CD4-positive, alpha-beta T cell treated with Interleukin-15 for 4 hours (primary cell): ENCODE measurements around the gene MRPS34.

Experiments
- DNase-seq: peaks from one replicate; pipeline ENCODE4 v3.0.0-alpha.2; 2020; ENCODE audit warnings: low spot score

MRPS34 gene

GRCh38 chr16:1727651-1728624 is 45.0 kb downstream of the MRPS34 start:
- DNase-seq, result no peak

GRCh38 chr16:1726661-1727502 is 46.1 kb downstream of the MRPS34 start:
- DNase-seq, result no peak

- no peak for DNase-seq
Observed at GRCh38 chr16:1724491-1724890, 48.4 kb downstream of the MRPS34 start.

DNA sequence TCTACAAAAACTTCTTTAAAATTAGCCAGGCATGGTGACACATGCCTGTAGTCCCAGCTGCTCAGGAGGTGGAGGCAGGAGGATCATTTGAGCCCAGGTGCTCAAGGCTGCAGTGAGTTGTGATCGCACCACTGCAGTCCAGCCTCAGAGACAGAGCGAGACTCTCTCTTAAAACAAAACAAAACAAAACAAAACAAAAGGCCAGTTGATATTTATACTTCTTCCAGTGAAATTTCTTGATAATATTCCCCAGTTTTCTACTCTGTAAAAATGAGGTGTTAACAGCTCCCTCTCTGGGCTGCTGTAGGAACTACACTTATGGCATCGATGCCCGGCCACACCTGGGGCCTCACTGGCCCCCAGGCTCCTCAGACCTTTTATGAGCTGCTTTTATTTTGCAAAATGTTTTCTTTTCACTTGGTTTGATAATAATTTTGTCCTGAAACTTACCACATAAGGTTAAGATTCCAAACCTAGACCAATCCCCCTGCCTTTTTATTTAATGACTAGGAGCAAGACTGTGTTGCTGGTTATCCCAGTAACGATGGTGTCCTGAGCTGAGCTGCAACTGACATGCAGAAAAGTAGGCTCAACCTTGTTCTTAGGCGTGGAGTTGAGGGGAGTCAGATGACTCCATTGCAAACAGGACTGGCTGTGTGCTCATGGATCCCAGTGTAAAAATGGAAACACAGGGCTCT is 49.3 kb downstream of the MRPS34 start:
- peak; percentile 37 for DNase-seq
